GM21447 (cell line): ENCODE results near the gene UFD1.

Experiments used
- ATAC-seq: cut with Tn5 transposase; IDR thresholded peaks from one replicate; pipeline ENCODE4 v1.9.1; 2021; ENCODE audit not compliant: unreplicated experiment

Gene UFD1

DNA sequence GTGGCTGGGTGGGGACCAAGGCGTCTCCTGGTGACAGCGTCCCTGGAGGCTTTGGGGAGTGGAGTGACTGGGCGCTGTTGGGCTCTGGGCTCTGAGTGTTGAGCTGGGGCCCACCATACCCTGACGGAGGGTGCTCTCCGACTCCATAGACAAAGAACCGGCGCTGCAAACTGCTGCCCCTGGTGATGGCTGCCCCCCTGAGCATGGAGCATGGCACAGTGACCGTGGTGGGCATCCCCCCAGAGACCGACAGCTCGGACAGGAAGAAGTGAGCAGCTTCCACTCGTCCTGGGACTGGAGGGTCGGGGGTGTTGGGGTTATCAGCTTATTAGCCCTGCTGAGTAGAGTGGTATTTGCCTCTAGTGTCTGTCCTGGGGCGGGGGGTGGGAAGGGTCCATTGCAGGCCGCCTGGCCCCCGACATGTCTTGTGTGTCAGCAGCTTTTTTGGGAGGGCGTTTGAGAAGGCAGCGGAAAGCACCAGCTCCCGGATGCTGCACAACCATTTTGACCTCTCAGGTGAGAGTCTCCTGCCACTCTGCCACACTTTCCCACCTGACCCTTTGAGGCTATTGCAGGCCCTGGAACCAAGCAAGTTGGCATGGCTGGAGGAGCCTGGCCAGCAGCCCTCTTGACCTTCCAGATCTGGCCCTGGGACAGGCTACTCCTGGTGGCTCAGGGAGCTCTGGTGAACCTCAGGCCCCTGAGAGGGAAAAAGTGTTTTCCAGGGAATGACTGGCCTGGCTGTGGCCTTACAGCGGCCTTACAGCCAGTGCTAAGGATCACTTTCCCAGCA lies 37.6 kb upstream of the UFD1 start:
- no peak for ATAC-seq

DNA sequence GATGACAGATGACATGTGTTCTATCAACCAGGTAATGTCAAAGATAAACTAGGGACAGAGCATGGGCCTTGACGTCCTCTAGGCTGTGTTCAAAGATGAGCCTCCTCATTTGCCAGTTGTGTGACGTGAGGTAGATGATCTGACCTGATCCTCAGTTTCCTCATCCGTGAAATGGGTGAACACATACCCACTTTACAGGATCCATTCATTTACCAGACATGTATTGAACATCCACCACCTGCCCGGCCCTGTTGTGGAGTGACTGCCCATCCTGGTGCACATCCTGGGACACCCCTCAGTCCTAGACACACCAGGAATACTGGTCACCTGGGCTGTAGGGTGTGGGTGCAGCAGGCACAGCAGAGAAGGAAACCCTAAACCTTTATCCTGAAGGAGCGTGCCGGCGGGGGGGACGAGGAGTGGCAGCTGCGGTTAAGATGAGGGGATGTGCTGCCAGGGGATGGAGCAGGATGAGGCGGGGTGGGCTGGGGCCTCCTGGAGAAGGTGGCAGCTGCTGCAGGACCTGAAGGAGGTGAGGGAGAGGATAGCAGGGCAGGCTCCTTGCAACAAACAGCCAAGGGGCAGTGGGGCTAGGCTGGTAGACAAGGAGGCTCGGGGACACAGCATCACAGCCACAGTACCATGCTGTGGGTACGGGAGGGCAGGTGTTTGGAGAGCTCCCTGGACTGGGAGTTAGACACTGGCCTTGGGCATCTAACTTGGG lies 36.8 kb upstream of the UFD1 start:
- ATAC-seq = no peak

DNA sequence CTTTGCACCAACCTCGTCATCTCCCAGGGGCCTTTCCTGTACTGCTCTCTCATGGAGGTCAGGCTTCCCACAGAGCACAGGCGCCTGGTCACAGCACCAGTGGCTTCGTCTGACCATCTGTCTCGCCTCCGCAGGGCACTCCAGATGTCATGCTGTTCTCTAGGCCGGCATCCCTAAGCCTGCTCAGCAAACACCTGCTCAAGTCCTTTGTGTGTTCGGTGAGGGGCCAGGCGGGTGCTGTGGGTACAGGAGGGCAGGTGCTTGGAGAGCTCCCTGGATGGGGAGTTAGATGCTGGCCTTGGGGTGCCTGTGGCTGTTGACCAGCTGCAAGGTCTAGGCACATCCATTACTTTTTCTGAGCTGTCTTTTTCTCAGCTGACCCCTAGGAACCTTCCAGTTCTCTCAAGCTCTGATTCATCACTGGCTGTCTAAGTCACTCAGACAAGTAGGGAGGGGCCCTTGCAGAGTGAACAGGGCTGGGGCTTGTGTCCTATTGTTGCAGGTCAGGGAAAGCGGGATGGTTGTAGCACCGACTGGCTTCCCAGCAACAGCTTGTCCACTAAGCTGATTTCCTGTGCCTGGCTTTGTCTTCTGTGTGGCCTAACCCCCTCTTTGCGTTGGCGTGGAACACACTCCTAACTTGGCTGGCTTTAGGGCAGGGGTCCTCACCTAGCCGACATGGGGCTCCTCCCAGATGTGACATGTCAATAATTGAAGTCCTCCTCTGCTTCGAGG lies 36.0 kb upstream of the UFD1 start:
- ATAC-seq = no peak

DNA sequence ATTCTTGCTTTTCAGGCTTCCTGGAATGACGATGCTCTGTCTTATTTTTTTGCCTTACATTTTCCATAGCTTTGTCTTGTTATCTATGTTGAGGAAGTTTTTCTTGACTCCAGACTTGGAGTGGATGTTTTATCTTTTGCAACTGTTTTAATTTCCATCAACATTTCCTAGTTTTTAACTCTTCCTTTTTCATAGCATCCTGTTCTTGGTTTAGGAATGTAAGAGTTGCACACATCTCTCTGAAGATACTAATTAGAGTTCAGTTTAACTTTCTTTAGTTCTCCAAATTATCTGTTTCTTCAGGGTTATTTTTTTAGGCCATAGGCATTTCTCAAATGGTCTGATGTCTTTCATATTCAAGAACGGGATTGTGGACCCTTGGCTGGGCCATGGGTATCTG lies 34.8 kb upstream of the UFD1 start:
- ATAC-seq = no peak

DNA sequence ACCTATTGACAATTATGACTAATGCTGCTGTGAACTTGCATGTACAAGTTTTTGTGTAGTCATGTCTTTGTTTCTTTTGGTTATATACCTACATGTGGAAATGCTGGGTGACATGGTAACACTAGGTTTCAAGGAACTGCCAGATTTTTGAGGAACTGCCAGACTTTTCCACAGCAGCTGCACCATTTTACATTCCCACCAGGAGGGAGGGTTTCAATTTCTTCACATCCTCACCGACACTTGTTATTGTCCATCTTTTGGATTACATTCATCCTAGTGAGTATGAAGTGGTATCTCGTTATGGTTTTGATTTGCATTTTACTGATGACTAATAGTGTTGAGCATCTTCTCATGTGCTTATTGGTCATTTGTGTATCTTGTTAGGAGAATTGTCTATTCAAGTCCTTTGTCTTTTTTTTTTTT lies 31.9 kb upstream of the UFD1 start:
- no peak for ATAC-seq

DNA sequence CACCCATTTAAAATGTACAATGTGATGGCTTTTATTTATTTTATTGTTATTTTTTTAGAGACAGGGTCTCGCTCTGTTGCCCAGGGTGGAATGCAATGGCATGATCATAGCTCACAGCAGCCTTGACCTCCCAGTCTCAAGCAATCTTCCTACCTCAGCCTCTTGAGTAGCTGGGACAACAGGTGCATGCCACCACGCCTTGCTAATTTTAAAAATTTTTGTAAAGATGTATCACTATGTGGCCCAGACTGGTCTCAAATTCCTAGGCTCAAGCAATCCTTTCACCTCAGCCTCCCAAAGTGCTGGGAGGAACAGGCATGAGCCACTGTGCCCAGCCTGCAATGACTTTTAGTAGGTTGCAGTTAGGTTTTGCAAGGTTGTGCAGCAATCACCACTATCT lies 30.9 kb upstream of the UFD1 start:
- ATAC-seq = no peak

DNA sequence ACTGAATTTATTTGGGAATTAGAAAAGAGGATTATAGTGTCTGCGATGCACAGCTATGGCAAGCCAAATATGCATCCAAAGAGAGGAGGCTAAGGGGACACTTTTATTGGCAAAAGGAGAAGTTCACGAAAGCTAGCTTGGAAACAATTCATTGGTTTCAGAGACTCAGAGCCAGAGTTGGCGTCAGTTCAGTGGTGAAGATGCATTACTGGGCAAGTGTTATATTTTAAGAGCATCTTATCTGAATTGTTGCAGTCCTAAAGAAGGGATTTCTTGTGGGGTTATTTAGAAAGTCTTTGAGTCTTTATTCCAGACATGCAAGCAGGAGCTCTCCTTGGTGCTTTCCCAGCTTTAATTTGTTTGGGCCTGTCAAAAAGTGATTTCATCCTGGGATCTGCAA lies 30.2 kb upstream of the UFD1 start:
- no peak for ATAC-seq

DNA sequence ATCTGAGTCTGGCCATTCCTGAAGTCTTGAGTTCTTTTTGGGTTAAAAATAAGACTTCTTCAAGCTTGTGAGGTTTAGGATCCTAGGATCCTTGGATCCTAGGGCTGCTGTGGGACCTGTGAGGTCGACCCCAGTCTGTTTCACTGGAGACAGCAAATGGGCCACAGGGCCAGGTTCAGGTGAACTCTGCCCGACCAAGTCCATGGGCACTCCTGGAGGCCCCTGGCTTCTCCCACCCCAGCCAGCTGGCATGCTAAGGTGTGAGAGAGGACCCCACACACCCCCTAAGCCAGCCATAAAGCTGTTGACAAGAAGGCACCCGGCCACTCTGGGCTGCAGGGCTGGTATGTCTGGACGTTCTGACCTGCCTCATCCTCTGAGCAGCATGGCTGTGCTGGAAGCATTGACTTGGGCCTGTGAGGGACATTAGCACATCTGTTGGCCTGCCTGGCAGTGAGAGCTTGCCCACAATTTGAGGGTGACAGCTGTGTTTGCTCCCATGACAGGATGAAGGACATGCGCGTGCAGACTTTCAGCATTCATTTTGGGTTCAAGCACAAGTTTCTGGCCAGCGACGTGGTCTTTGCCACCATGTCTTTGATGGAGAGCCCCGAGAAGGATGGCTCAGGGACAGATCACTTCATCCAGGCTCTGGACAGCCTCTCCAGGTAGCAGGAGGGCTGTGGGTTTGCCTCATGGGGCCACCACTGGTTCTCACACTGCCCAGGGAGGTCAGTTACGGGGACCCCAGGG lies 29.2 kb upstream of the UFD1 start:
- no peak for ATAC-seq

DNA sequence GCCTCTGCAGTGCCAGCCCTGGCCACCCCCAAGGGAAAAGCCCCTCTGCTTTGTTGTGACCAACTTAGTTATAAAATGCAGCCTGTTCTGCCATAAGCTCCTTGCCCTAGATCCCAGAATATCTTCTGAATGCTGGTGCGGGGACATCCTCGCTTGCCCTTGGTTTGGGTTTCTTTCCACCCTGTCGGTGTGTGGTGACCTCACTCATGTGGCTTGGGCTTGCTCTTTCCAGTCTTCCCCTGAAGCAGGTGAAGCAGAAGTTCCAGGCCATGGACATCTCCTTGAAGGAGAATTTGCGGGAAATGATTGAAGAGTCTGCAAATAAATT lies 28.5 kb upstream of the UFD1 start:
- no peak for ATAC-seq

DNA sequence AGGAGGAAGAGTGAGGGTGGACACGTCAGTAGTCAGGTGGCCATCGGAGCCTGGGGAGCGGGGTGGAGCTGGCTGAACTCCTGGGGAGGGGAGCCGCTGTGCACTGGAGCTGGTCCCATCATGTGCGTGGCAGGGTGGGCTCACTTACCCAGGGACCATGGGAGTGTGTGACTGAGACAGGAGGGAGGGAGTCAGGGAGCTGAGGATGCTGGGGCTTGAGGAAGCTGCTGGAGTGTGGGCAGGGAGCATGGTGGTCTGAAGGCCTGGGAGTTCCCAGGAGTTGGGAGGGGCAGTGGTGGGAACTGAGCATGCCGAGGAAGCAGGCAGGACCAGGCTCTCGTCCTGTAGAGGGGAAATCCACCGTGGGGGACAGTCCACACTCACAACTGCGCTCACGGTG lies 27.2 kb upstream of the UFD1 start:
- no peak for ATAC-seq

DNA sequence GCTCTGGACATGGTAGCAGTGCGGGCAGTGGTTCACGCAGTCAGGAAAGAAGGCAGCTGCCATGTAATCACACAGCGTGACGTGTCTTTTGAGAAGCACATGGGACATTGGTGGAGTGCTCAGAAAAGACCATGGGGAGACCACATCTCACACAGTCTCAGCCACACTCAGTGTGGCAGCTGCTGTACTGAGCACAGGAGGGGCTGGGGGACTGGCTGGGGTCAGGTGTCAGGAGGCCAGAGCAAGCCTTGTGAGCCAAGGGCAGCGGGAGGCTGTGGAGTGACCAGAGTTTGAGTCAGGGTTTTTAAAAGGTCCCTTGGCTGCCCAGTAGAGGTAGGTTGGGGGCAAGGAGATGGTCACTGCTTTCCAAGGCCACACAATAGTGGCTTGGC lies 26.7 kb upstream of the UFD1 start:
- no peak for ATAC-seq

DNA sequence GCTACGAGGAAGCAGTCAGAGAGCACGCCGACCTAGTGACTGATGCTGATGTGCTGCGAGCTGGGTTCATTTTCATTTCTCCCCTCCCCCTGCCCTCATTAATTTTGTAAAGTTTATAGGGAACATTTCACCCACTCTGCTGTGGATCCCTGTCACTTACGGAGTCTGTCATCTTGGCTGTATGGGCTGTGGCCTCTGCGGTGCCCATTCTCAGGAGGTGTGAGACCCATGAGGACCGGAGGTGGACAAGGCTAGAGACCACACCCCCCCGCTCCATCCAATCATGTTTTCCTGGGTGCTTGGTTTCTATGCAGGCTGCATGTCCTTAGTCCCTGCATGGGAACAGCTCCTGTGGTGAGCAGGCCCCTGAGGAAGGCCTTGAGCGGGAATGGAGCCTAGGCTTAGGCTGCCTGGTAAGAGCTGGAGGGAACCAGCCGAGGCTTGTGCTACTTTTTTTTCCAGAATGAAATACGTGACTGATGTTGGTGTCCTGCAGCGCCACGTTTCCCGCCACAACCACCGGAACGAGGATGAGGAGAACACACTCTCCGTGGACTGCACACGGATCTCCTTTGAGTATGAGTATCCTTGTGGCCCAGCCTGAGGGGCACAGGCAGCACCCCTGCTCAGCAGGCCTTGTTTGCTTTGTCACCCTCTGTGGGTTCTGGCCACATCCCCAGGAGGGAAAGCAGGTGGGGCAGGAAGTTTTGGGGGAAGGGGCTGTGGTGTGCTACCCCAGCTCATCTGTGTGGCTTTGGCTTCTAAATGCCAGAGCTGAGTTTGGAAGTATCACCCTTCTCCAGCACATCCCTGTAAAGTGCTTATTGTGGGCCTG lies 26.1 kb upstream of the UFD1 start:
- ATAC-seq = no peak

DNA sequence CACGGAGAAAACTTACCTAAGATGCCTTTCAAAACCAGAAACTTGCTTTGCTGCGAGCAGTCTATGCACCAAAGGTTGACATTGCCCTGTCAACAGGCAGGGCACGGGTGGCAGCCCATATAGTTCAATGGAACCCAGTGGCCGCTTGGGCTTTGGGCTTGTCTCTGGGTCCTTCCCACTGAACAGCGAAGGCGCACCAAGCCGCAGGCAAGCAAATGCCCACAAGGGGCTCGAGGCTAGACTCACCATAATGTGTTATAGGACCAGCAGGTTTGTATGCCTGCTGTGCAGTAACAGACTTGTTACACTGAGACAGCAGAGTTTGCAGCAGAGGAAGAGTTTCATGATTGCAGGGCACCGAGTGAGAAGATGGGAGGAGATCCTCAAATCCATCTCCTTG lies 24.9 kb upstream of the UFD1 start:
- ATAC-seq = no peak

DNA sequence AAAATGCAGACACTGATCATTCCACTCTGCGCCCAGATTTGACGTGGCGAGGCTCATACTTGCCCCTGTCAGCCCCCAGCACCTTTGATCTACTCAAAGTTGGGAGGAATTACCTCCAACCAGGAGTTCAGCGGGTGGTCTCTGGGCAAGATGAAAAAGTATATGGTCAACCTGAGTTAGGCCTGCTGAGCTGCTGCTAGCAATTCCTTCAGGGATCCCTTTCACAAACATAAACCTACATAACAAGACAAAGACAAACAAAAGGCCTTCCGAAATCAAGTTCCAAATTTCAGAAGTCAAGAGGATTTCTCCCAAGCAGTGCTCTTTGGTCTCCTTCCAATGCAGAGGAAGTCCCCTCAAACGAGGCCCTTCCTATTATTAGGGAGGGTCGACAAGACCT lies 24.4 kb upstream of the UFD1 start:
- ATAC-seq = no peak

DNA sequence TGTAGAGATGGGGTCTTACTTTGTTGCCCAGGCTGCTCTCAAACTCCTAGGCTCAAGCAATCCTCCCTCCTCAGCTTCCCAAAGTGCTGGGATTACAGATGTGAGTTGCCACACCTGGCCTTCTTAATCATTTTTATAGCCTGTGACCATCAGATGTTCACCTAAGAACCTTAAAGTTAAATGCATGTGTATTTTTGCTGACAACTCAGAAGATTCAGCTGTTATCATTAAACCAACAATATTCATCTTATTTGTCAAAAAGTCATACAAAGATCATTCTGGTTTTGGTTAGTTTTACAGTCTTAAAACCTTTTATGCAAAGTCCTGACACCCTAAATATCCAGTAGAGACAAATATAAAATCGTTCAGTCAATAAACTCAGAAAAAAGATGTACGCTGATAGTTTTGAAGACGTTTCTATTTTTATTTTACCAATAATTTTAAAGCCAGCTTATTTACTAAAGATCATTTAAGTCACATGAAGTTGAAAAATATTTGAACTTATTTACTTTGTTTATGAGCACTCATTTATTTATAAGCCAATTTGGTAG lies 23.0 kb upstream of the UFD1 start:
- ATAC-seq = no peak

DNA sequence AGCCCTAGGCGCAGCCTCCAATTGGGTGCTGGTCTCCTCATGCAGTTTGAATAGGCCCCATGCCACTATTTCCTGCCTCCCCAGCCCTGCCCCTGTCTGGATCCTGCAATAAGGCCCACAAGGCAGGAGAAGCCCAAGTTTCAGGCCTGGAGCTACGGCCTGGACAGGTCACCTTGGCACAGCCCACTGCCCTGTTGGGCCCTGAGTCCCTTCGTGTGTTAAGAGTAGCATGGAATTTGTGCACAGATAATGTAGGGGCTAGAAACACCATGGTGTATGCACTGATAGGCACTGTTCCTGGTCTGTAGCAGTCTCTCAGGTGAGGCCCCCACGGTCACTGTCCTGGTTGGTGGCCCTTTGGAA lies 20.9 kb upstream of the UFD1 start:
- no peak for ATAC-seq

DNA sequence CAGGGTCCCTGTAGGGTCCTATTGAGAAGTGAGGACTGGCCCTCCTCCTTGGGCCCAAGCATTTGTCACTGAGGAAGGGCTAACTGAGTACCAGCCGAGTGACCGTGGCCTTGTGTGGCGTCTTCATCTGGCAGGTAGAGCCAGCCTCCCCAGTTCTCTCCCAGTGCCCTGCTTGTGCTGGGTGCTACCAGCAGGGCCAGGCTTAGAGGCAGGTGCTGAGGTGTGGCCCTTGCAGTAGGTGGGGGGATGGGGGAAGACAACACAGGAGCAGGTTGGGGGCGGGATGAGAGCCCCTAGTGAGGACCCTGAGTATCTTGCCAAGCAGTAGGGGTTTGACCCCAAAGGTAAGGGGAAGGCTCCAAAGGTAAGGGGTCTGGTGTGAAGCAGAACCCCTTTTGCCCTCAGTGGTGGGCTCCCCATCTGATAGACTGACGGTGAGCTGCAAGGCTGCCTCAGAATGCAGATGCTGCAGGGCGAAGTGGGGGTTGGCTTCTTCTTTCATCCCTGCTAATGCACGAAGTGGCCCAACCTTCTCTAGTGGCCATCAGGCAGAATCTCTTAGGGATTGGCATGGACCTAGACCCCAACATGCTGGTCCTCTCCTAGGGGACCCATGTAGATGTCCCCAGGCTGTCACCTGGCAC lies 20.4 kb upstream of the UFD1 start:
- ATAC-seq = no peak

DNA sequence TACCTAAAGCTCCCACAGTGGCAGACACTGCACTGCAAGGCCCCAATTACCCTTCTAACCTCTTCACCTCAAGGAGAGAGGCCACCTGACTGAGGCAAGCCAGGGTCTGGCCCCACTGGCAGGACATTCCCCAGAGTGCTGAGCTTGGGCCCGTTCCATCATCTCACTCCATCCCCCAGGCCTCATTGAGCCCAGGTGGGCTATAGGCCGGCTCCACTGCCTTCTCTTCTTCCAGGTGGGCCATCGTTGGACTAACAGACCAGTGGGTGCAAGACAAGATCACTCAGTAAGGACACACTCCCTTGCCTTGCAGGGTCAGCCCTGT lies 19.8 kb upstream of the UFD1 start:
- ATAC-seq = no peak

DNA sequence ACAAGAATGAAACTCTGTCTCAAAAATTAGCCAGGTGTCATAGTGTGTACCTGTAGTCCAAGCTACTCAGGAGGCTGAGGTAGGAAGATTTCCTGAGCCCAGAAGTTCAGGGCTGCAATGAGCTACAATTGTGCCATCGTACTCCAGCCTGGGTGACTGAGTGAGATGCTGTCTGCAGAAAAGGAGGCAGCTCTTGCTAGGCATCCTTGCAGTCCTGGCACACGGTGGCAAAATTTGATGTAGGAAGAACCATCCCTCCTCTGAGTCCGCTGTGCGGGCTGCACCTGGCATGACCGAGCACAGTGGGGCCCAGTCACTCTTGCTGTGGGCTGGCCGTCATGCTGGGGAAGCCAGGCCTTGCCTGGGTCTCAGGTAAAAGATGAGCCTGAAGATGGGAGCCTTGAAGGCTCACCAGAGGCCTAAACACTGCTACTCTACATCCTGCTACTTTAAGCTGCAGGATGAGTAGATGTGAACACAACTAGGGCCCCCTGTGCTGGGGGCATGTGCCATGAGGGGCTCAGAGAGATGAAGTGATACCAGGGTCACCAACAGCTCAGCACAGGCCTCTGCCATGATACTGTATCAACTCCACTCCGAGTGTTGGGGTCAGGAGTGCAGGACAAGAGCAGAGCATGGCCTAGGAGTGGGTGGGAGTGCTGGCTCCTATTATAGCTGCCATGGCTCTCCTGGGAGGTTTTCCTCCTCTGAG lies 19.3 kb upstream of the UFD1 start:
- ATAC-seq = no peak
